Activated naive CD4-positive, alpha-beta T cell treated with anti-CD3 and anti-CD28 coated beads, Interleukin-2, amount 50 U/mL, for 72 hours (primary cell): ENCODE data around the gene HCFC2. TPM values are rescaled to one million over a fixed set of nuclear protein-coding genes. Genes with fewer than 3 reads are reported as not detected.

ENCODE experiments used
- ATAC-seq, 2 donors: fragments of 150-1000 bp; cut with Tn5 transposase; 2 replicates each; pipeline ENCODE4 v1.10.0; 2021; ENCODE audit warnings: mild to moderate bottlenecking in 2 of 2, moderate library complexity in 2 of 2
- DNase-seq, 2 donors: peaks; one replicate each; pipeline ENCODE4 v3.0.0; 2021 to 2022; ENCODE audit warnings: low spot score in 2 of 2
- H3K27ac Mint-ChIP-seq, 2 donors: one replicate each; pipeline ENCODE4 v1.8.0; 2022; ENCODE audit warnings: mild to moderate bottlenecking in 2 of 2, mixed read lengths in 2 of 2
- H3K36me3 Mint-ChIP-seq, 2 donors: one replicate each; pipeline ENCODE4 v1.8.0; 2022; ENCODE audit warnings: mixed read lengths in 2 of 2
- H3K9me3 Mint-ChIP-seq, 2 donors: one replicate each; pipeline ENCODE4 v1.8.0; 2022; ENCODE audit warnings: mixed read lengths in 2 of 2
- total RNA-seq, 2 donors: library from RNA; stranded (reverse); gene quantifications; one replicate each; pipeline ENCODE4 v1.2.3, GENCODE V29; 2022

The HCFC2 gene
- total RNA-seq, 2 donors from 2014 or later, result 6.9 to 16.0 TPM

GRCh38 chr12:104050436-104050835, 13.9 kb upstream of the HCFC2 start:
- DNase-seq (no peak), ATAC-seq (no peak)
- Mint-ChIP-seq H3K9me3 (no peaks in the 10 kb centered on the region), H3K27ac (no peak overlapping the region), H3K36me3 (no peaks in the 10 kb centered on the region)

GRCh38 chr12:104054681-104055346, 9.5 kb upstream of the HCFC2 start:
- H3K27ac Mint-ChIP-seq, result no peak overlapping the region
- H3K9me3 Mint-ChIP-seq, result no peaks in the 10 kb centered on the region
- H3K36me3 Mint-ChIP-seq, result no peaks in the 10 kb centered on the region
- ATAC-seq, result no peak
- DNase-seq, result no peak

GRCh38 chr12:104055686-104056388, 8.5 kb upstream of the HCFC2 start:
- no peaks in the 10 kb centered on the region for H3K9me3 Mint-ChIP-seq

GRCh38 chr12:104056419-104056972, 7.8 kb upstream of the HCFC2 start:
- Mint-ChIP-seq H3K27ac (no peak overlapping the region), H3K9me3 (no peaks in the 10 kb centered on the region), H3K36me3 (no peaks in the 10 kb centered on the region)
- ATAC-seq (no peak), DNase-seq (no peak)

More at GRCh38 chr12:104055686-104056388, 8.5 kb upstream of the HCFC2 start:
- no peak overlapping the region for H3K27ac Mint-ChIP-seq
- ATAC-seq (no peak), DNase-seq (no peak)
- H3K36me3 Mint-ChIP-seq, result no peaks in the 10 kb centered on the region

- no peak overlapping the region for H3K27ac Mint-ChIP-seq
- DNase-seq (no peak), ATAC-seq (peak in 1 of 2 donors; percentile 30)
- no peaks in the 10 kb centered on the region for H3K9me3 Mint-ChIP-seq
- no peaks in the 10 kb centered on the region for H3K36me3 Mint-ChIP-seq
Measured at GRCh38 chr12:104057771-104058197, 6.5 kb upstream of the HCFC2 start.

GRCh38 chr12:104058802-104059201, 5.5 kb upstream of the HCFC2 start:
- H3K27ac Mint-ChIP-seq, result no peak overlapping the region
- no peak for ATAC-seq
- DNase-seq, result no peak
- H3K36me3 Mint-ChIP-seq, result no peaks in the 10 kb centered on the region
- H3K9me3 Mint-ChIP-seq, result no peaks in the 10 kb centered on the region

GRCh38 chr12:104059963-104060362, 4.4 kb upstream of the HCFC2 start:
- no peak for ATAC-seq
- DNase-seq, result no peak
- Mint-ChIP-seq H3K36me3 (no peaks in the 10 kb centered on the region), H3K27ac (no peak overlapping the region), H3K9me3 (no peaks in the 10 kb centered on the region)

GRCh38 chr12:104060791-104061190, 3.5 kb upstream of the HCFC2 start:
- Mint-ChIP-seq H3K27ac (no peak overlapping the region), H3K9me3 (no peaks in the 10 kb centered on the region), H3K36me3 (no peaks in the 10 kb centered on the region)
- no peak for ATAC-seq
- DNase-seq, result no peak

- peak; percentile 17 to 27 for ATAC-seq
- H3K27ac Mint-ChIP-seq, result peak overlapping the region in 1 of 2 donors; percentile 87
- H3K36me3 Mint-ChIP-seq, result no peaks in the 10 kb centered on the region
- DNase-seq, result no peak
- H3K9me3 Mint-ChIP-seq, result no peaks in the 10 kb centered on the region
Measured at GRCh38 chr12:104063712-104064030, 660 bp upstream of the HCFC2 start.

GRCh38 chr12:104064842-104065427, 604 bp downstream of the HCFC2 start:
- H3K9me3 Mint-ChIP-seq, result no peaks in the 10 kb centered on the region
- H3K36me3 Mint-ChIP-seq, result no peaks in the 10 kb centered on the region
- DNase-seq (no peak), ATAC-seq (peak in 1 of 2 donors; percentile 6)
- H3K27ac Mint-ChIP-seq, result peak overlapping the region; percentile 81 to 87

- Mint-ChIP-seq H3K36me3 (no peaks in the 10 kb centered on the region), H3K27ac (no peak overlapping the region)
- no peak for ATAC-seq
Measured at GRCh38 chr12:104072099-104072498, 7.8 kb downstream of the HCFC2 start.

GRCh38 chr12:104073699-104074098, 9.4 kb downstream of the HCFC2 start:
- ATAC-seq, result no peak
- Mint-ChIP-seq H3K9me3 (no peaks in the 10 kb centered on the region), H3K36me3 (no peaks in the 10 kb centered on the region), H3K27ac (no peak overlapping the region)
- DNase-seq, result no peak

More at GRCh38 chr12:104072099-104072498, 7.8 kb downstream of the HCFC2 start:
- no peak for DNase-seq
- H3K9me3 Mint-ChIP-seq, result no peaks in the 10 kb centered on the region

GRCh38 chr12:104079024-104079423, 14.7 kb downstream of the HCFC2 start:
- DNase-seq, result no peak
- H3K9me3 Mint-ChIP-seq, result no peaks in the 10 kb centered on the region
- no peak overlapping the region for H3K27ac Mint-ChIP-seq
- ATAC-seq, result no peak
- peaks cover 6% of the 10 kb centered on the region in 2 donors for H3K36me3 Mint-ChIP-seq

- H3K27ac Mint-ChIP-seq, result no peak overlapping the region
- no peaks in the 10 kb centered on the region for H3K9me3 Mint-ChIP-seq
- peaks cover 13 to 14% of the 10 kb centered on the region in 2 donors for H3K36me3 Mint-ChIP-seq
- DNase-seq (no peak), ATAC-seq (no peak)
Measured at GRCh38 chr12:104080764-104081163, 16.4 kb downstream of the HCFC2 start.

- peak; percentile 96 to 99 for ATAC-seq
- Mint-ChIP-seq H3K27ac (peak overlapping the region; percentile 2 to 17), H3K36me3 (peaks cover 13 to 14% of the 10 kb centered on the region in 2 donors)
Measured at GRCh38 chr12:104083769-104084475, 19.6 kb downstream of the HCFC2 start.

GRCh38 chr12:104090685-104091084, 26.4 kb downstream of the HCFC2 start:
- H3K36me3 Mint-ChIP-seq, result peaks cover 0 to 6% of the 10 kb centered on the region in 2 donors
- no peaks in the 10 kb centered on the region for H3K9me3 Mint-ChIP-seq
- H3K27ac Mint-ChIP-seq, result no peak overlapping the region
- DNase-seq, result no peak
- ATAC-seq, result no peak

More at GRCh38 chr12:104083769-104084475, 19.6 kb downstream of the HCFC2 start:
- no peaks in the 10 kb centered on the region for H3K9me3 Mint-ChIP-seq
- DNase-seq, result peak in 1 of 2 donors; percentile 64

- peaks cover 0 to 6% of the 10 kb centered on the region in 2 donors for H3K36me3 Mint-ChIP-seq
- no peaks in the 10 kb centered on the region for H3K9me3 Mint-ChIP-seq
- no peak for ATAC-seq
- H3K27ac Mint-ChIP-seq, result no peak overlapping the region
- no peak for DNase-seq
Measured at GRCh38 chr12:104091136-104091535, 26.8 kb downstream of the HCFC2 start.
